Nephron progenitor cell (in vitro differentiated cells): ENCODE data around the gene GMPR.
A peak's percentile ranks its signal among the peaks of the same experiment; 100 is the strongest.

Source experiments
- DNase-seq: peaks from one replicate; pipeline ENCODE4 v3.0.0; 2021
- H3K27ac Mint-ChIP-seq: 2 replicates; pipeline ENCODE4 v1.8.0; 2021; ENCODE audit warnings: mild to moderate bottlenecking, moderate library complexity, mixed read lengths
- H3K27me3 Mint-ChIP-seq: 2 replicates; pipeline ENCODE4 v1.8.0; 2021; ENCODE audit warnings: mild to moderate bottlenecking, low read depth, mixed read lengths; ENCODE audit not compliant: poor library complexity
- H3K36me3 Mint-ChIP-seq: 2 replicates; pipeline ENCODE4 v1.8.0; 2021; ENCODE audit warnings: low read depth, mixed read lengths
- H3K4me1 Mint-ChIP-seq: 2 replicates; pipeline ENCODE4 v1.8.0; 2021; ENCODE audit warnings: mixed read lengths
- H3K4me3 Mint-ChIP-seq: 2 replicates; pipeline ENCODE4 v1.8.0; 2021; ENCODE audit warnings: mild to moderate bottlenecking, moderate library complexity, mixed read lengths
- H3K9me3 Mint-ChIP-seq: 2 replicates; pipeline ENCODE4 v1.8.0; 2021; ENCODE audit warnings: mild to moderate bottlenecking, moderate library complexity, mixed read lengths
- TF ChIP-seq, protein P1 (sequence below): fragments of 200-600 bp; sonication (generic); IDR thresholded peaks from 2 replicates; pipeline ENCODE4 v1.5.0; 2021; ENCODE audit warnings: antibody characterized with exemption

GMPR gene

DNA sequence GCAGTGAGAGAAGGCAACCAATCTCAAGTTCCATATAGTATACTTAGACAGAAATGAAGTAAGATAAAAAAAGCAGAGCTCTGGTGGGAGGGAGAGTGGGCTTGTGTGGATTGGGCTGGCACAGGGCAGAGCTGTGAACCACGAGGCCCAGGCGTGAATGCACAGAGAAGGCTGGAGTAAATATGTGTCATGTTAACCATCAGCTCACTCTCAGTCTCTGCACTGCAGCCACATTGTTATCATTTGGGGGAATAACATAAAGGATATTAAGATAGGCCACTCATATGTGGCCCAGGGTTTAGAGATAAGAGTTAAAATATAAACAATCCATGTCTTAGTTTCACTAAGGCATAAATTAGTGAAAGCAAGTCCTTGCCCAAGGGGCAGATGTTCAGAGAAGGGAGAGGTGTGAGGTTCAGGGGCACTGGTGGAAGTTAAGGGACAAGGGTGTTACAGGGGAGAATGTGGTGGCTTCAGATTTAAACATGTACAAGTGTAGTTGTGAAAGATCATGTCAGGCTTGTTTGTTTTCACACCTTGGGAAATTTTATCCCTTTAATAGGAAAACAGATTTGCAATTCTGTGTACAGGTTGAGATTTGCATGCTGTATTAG lies 14.4 kb downstream of the GMPR start:
- DNase-seq = no peak
- TF ChIP-seq, protein P1, sequence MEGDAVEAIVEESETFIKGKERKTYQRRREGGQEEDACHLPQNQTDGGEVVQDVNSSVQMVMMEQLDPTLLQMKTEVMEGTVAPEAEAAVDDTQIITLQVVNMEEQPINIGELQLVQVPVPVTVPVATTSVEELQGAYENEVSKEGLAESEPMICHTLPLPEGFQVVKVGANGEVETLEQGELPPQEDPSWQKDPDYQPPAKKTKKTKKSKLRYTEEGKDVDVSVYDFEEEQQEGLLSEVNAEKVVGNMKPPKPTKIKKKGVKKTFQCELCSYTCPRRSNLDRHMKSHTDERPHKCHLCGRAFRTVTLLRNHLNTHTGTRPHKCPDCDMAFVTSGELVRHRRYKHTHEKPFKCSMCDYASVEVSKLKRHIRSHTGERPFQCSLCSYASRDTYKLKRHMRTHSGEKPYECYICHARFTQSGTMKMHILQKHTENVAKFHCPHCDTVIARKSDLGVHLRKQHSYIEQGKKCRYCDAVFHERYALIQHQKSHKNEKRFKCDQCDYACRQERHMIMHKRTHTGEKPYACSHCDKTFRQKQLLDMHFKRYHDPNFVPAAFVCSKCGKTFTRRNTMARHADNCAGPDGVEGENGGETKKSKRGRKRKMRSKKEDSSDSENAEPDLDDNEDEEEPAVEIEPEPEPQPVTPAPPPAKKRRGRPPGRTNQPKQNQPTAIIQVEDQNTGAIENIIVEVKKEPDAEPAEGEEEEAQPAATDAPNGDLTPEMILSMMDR = no peak
- Mint-ChIP-seq H3K27ac (no peak overlapping the region), H3K27me3 (peaks cover 3% of the 10 kb centered on the region), H3K4me1 (peaks cover 15% of the 10 kb centered on the region), H3K9me3 (peaks cover 8% of the 10 kb centered on the region), H3K4me3 (no peak overlapping the region), H3K36me3 (peaks cover 17% of the 10 kb centered on the region)

DNA sequence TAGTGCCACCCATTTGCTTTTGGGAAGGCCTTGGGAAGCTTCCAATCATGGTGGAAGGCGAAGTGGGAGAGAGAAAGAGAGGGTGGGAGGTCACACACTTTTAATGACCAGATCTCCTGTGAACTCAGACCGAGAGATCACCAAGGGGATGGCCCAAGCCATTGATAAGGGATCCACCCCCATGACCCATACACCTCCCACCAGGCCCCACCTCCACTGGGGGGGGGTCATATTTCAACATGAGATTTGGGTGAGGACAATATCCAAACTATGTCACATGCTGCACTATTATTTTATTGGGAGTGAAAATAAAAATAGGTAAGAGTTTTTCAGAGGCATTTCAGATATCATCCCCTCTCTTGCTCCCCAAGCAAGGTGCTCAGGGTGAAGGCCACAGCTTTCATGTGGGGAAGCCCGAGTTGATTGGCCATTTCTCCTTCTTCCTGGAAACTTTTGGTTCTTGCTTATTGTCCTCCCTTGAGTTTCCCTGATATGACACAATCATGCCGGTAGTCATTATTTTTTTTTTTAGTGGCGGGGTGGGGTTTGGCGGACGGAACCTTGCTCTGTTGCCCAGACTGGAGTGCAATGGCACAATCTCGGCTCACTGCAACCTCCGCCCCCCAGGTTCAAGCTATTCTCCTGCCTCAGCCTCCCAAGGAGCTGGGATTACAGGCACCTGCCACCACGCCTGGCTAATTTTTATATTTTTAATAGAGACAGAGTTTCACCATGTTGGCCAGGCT lies 15.2 kb downstream of the GMPR start:
- Mint-ChIP-seq H3K4me3 (no peak overlapping the region), H3K9me3 (peaks cover 8% of the 10 kb centered on the region), H3K36me3 (peaks cover 17% of the 10 kb centered on the region), H3K4me1 (peaks cover 15% of the 10 kb centered on the region), H3K27ac (no peak overlapping the region), H3K27me3 (peaks cover 3% of the 10 kb centered on the region)
- TF ChIP-seq, protein P1 = no peak
- no peak for DNase-seq

DNA sequence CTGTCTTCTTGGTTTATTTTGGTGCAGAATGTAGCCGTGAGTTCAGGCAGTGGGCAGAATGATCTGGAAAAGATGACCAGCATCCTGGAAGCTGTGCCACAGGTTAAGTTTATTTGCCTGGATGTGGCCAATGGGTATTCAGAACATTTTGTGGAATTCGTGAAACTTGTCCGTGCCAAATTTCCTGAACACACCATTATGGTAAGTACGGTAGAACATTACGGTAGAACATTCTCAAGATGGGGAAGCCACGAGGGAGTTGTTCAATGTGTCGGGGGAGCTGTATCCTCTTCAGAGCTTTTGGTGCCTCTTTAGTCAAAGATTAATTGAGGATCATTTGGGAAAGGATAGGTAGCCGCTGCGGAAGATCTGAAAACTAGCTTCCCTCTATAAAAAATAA lies 16.1 kb downstream of the GMPR start:
- peaks cover 3% of the 10 kb centered on the region for H3K27me3 Mint-ChIP-seq
- H3K4me1 Mint-ChIP-seq = peaks cover 15% of the 10 kb centered on the region
- no peak overlapping the region for H3K27ac Mint-ChIP-seq
- H3K9me3 Mint-ChIP-seq = peaks cover 8% of the 10 kb centered on the region
- TF ChIP-seq, protein P1 = no peak
- DNase-seq = no peak
- no peak overlapping the region for H3K4me3 Mint-ChIP-seq
- H3K36me3 Mint-ChIP-seq = peaks cover 17% of the 10 kb centered on the region

DNA sequence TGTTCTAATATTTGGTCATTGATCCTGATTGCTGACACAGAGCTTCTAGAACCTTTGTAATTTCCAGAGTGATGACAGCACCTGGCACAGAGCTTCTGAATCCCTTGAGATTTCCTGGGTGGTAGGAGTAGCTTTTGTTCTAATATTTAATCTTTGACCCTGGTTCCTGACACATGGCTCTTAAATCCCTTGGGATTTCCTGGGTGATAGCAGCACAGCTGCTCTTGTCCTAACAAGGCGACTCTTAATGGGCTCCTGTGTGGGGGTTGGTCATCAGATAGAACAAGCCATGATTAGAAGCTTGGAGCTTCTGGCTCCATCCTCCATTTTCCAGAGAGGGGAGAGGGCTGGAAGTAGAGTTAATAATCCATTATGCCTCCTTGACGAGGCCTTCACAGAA lies 18.4 kb downstream of the GMPR start:
- Mint-ChIP-seq H3K4me1 (peaks cover 10% of the 10 kb centered on the region), H3K4me3 (no peak overlapping the region)
- DNase-seq = no peak

DNA sequence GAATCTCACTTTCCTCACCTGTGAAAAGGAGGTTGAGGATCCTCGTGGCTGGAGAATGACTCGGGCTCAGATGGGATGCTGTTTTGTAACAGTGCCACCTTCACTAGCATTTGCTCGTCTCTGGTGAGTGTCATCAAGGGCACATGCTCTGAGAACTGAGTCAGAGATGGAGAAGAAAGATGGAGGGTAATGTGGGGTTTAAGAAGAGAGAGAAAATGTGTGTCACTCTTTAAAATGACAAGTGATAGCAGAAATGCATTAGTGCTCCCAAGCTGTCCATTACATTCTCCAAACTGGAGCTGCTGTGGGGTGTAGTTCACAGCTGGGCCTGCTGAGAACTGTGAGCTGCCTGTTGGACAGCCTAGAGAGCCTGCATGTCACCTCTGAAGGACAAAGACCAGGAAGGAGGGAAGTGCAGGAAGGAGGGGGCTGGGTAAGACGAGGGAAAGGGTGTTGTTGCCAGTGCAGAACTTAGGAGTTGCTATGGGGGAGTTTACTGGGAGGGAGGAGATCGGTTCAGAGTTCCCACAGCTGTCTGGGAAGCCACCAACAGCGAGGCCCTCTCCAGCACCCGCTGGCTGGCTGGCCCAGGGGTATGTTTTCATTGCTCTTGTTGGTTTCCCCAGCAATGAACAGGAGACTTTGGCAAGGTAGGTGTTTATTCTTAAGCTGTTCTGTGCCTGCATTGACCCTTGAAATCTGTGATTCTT lies 19.8 kb downstream of the GMPR start:
- Mint-ChIP-seq H3K4me1 (peaks cover 3% of the 10 kb centered on the region), H3K27me3 (no peaks in the 10 kb centered on the region), H3K4me3 (no peak overlapping the region), H3K36me3 (peaks cover 17% of the 10 kb centered on the region), H3K27ac (peak overlapping the region; percentile 94), H3K9me3 (peaks cover 8% of the 10 kb centered on the region)
- no peak for DNase-seq
- TF ChIP-seq, protein P1 = no peak

More for the DNA sequence above, 18.4 kb downstream of the GMPR start:
- TF ChIP-seq, protein P1 = no peak
- Mint-ChIP-seq H3K36me3 (peaks cover 17% of the 10 kb centered on the region), H3K9me3 (peaks cover 8% of the 10 kb centered on the region), H3K27ac (no peak overlapping the region), H3K27me3 (peaks cover 3% of the 10 kb centered on the region)
